ENCODE measurements around the gene RSRC1.

GRCh38 chr3:158205994-158206393 lies 96.1 kb downstream of the RSRC1 start:
- TF ChIP-seq POLR2AphosphoS5 (IDR thresholded peaks at IDR 0.05), result no peak
- TF ChIP-seq CTCF (IDR thresholded peaks at IDR 0.05 in 8 of 11, conservative IDR thresholded peaks at IDR 0.05 in 3 of 11), result no peak

Data from spleen (tissue), 7 donors.